ENCODE measurements around the gene CCDC6.
"Not testable (repeated sequence)": the region's sequence is repeated elsewhere in the genome, so short reads cannot be mapped to it uniquely, and the experiment has no call there.

CCDC6 gene

DNA sequence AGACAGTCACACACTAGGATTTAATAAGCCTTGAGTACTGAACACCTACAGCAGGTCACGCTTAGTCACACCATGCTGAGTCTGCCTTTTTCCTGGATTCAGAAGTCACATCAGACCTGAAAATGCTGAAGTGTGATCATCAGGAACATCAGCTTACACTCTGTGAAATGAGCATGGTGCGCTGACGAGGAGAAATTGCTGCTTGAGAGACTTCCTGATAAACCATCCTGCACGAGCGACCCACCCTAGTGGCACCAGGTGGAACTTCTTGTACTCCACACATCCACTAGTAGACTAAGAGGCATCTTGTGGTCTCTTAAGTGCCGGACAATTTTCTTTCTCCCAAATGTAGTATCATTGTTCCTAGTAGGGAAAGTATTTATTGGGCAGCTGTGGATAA lies 101.3 kb downstream of the CCDC6 start:
- no peak for DNase-seq

DNA sequence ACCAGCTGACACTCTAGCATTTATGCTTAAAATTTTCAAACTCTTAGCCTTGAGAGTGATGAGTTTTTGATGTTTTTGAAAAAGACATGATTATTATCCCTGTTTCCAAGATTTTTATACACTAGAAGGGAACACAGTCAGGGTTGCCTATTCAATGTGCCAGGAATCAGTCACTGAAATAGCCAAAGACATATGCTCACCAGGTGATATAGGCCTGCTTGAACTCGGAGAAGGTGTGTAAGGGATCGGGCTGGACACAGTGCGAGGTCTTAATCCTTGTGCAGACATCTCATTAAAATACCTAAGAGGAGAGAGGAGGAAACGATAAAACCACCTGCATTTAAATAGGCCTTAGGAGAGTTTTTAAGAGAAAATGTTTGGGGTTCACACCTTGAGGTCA lies 102.1 kb downstream of the CCDC6 start:
- no peak for DNase-seq

DNA sequence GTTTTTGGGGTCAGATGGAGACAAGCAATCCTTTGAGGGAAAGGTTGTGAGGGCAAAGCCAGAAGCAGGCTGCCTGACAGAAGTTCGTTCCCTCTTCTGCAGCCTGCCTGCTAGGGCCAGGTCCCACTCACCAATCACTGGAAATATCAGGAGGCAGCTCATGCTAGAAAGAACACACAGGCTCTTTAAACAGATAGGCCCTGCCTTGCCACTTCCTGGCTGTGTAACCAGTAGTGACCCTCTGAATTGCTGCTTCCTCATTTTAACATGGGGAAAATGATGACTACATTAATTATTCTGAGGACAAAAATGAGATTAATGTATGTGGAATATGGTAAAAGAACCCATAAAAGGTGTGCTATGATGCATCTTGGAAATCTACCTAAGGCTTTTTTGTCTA lies 102.6 kb downstream of the CCDC6 start:
- no peak for DNase-seq

DNA sequence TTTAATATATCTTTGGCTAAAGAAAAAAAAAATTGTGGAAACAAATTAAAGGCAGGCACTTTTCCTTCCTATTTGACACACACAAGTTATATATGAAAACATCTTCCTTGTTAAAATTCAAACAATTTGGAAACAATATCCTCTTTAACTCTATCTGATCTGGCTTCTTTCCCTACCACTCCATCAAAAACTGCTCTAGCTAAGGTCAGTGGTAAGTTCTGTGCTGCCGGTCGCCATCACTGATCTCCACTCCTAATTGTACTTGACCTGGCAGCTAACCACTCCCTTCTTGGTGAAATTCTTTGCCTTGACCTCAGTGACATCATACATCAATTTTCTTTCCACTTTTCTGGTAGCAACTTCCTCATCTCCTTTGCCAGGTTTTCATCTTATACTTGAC lies 105.2 kb downstream of the CCDC6 start:
- no peak for DNase-seq

DNA sequence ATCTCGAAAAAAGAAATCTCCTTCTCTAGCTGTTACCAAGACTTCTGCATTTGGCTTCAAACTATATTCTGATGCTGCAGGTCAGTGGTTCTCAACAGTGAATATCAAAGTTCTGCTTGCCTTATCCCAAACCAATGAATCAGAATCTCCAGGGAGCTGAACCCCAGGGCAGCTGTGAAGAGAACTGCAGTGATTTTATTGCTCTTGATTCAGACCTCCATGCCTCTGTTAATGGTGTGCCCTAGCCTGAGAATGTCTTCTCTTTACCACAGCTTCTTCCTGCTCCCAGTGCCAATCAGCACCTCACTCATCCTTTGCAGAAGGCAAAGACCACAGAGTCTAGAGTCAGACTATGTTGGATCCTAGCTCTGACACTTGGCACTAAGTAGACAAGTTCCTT lies 106.9 kb downstream of the CCDC6 start:
- DNase-seq: no peak

DNA sequence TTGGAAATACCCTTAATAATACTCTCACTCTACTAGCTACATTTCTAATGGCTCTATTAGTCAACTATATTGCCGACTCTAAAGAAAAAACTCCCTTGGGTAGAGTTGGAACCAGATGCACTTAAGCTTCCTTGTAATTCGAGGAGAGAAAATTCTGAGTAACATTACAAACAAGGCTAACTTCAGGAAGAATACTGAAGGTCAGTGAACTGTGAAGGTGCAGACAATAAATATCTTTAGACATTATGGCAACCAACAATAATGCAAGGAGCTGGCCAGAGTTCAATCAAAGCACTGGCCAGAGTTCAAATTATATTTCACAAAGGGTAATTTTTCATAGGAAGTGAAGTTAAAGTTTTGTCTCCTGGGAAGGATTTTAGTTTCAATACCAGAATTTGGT lies 112.4 kb downstream of the CCDC6 start:
- DNase-seq: no peak

DNA sequence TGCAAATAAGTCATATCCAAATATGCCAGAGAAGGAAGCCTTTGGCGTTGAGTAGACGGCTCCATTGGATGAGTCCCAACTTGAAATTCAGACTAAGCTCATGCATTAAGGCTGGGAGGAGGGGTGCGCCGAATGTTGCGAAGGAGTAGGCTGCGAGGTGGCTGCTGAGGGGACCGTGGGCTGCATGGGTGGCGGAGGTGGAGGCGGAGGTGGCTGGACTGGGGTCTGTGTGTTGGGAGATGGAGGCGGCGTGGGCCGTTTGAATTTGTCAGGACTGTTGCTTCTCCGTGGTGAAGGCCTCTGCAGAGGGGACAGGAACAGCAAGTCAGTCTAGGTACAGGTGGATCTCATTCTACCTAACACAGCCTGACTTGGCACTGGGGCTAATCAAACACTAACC lies 113.5 kb downstream of the CCDC6 start:
- DNase-seq: no peak

DNA sequence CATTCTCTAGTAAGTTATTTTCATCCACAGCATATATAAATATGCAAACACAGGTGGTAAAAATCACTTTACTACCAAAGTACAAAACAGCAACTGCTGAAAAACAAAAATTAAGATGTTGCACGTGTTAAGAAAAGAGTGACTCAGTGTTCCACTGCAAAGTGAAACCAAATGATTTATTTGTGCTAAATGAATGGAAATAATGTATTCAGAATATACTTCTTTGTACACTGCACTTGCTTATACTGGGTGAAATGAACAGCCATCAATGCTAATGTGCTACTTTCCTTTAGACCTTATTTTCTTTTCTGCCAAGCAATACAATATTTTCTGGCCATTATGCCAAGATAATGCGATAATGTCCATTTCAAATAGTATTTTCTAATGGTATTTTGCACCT lies 114.8 kb downstream of the CCDC6 start:
- DNase-seq: no peak

DNA sequence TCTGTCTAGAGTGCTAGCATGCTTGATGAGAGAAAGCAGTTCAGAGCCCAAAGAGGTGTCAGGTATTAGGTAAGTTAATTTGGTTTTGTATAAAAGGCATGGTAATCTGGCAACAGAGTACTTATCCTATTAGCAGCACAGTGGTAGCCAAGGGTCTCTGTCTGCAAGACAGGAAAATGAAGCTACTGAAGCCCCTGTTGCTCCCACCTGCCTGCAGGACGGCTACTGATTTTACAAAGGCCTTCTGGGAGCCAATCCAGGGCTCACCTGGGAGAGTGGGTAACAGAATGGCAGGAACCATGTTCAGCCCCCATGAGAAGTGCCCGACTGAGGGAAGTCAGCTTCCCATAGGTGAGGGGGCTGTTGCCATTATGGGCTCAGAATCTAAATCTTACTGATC lies 116.3 kb downstream of the CCDC6 start:
- DNase-seq: not testable (repeated sequence)

DNA sequence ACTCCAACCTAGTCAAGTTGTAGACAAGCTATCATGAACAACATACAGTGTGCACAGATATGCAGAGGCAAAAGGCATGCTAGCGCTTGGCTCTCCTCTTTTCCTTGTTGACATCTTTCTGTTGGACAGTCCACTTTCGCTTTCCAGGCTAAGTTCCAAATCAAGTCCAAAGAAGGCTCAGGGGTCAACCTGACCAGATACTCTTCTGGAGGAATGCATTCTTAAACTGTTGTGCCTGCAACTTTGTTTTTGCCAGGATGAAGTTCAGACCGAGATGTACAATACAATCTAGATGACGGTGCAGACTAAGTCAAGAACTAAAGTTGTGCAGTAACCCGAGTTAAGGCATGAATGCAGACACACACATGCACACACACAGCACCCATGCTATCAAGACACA lies 117.4 kb downstream of the CCDC6 start:
- not testable (repeated sequence) for DNase-seq

DNA sequence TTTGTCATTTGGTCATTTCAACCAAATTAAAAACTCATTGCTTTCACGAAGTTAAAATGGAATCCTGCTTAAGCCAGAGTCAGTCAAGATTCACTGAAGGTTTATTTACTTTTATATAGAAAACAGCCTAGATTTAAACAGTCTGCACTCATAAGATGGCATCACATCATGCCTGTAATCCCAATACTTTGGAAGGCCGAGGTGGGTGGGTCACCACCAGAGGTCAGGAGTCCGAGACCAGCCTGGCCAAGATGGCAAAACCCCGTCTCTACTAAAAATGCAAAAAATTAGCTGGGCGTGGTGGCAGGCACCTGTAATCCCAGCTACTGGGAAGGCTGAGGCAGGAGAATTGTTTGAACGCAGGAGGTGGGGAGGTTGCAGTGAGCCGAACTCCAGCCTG lies 119.3 kb downstream of the CCDC6 start:
- not testable (repeated sequence) for DNase-seq

DNA sequence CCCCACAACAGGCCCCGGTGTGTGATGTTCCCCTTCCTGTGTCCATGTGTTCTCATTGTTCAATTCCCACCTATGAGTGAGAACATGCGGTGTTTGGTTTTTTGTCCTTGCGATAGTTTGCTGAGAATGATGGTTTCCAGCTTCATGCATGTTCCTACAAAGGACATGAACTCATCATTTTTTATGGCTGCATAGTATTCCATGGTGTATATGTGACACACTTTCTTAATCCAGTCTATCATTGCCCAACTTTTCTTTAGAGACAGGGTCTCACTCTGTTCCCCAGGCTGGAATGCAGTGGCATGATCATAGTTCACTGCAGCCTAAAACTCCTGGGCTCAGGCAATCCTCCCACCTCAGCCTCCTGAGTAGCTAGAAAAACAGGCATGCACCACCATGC lies 120.9 kb downstream of the CCDC6 start:
- not testable (repeated sequence) for DNase-seq

DNA sequence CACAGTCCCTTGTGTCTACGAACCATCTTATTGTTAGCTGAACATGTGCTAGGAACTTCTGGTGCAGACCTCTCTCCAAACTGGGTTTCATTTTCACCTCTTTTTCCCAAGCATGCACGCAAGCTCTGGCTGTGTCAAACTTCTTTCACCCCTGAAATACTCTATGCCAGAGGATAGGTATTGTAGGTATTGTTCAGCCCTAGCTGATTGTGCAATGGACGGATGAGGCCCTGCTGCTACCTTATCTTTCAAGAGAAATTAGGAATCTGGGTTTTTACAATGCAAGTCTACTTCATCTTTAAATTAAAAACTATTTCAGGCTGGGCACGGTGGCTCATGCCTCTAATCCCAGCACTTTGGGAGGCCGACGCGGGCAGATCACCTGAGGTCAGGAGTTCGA lies 124.8 kb downstream of the CCDC6 start:
- no peak for DNase-seq

DNA sequence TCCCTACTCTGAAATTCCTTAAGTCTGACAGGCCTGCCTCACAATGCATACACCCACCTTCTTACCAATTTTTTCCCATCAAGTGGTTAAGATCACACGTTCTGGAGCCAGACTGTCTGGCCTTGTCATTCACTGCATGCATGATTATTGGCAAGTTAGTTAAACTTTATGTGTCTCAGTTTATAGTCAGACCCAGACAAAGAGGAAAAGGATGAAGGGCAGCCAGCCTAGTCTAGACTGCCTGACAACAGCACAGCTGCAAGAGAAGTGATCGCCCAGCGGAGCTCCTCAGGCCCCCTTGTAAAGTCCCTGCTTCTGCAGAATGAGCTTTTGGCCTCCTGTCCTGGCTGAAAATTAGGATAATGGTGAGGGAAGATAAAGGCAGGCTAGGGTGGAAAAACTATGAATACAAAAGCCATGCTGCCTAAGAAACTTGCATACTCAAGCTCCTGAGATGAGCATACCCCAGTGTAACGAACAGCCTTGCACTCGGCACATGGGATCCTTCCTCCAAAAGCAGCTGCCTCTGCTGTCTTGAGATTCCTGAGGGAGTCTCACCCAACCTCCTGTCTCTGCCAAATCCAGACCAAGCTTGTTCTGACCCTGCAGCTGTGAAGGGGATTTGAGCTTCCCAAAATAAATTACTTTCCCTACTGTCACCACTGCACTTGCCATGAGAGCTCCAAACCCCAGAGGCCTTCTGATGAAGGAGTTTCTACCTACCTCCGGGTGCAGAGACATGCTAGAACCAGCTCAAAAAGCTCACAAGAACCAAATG lies 126.4 kb downstream of the CCDC6 start:
- DNase-seq: no peak

DNA sequence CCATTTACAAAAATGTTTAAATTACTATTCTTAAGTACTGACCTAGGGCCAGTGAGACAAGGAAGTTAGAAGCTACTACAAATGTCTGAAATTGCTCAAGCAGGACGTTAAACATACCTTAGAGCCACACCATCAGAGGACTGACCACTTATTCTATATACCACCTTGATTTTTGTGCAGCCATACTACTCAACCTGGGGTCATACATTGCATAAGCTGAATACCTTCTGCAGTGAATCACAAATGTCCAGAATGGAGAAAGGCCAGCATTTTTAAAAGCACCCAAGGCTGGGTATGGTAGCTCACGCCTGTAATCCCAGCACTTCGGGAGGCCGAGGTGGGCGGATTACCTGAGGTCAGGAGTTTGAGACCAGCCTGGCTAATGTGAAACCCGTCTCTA lies 131.9 kb downstream of the CCDC6 start:
- DNase-seq: no peak

DNA sequence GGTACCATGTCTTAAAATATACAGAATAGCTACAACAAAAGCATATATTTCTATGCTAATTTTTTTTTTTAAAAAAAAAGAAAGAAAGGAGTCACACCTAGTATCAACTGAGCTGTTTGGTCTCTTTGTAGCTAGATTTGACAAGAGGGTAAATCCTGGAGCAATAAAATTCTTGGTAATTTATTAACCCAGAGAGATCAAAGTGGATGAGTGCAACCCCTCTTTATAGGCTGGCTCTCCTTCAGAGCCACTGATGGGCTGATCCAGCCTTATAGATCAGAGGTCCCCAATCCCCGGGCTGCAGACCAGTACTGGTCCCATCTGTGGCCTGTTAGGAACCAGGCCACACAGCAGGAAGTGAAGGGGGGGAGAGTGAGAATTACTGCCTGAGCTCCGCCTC lies 133.3 kb downstream of the CCDC6 start:
- no peak for DNase-seq

DNA sequence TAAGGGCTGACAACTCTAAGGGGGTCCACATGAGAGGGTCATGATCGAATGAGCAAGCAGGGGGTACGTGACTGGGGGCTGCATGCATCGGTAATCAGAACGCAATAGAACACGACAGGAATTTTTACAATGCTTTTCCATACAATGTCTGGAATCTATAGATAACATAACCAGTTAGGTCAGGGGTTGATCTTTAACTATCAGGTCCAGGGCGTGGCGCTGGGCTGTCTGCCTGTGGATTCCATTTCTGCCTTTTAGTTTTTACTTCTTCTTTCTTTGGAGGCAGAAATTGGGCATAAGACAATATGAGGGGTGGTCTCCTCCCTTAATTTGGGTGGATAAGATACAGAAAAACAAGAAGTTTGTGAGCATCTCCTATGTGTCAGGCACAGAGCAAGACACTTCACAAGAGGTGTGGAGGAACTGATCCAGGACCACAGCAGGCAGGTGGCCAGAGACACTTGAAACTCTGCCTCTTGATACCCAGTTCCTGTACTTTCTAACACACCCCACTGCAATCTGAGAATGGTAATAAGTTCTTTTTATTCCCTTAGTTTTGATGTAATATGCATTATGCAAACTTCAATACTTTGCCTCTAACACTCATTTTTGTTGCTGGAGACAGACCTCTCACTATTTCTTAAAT lies 135.1 kb downstream of the CCDC6 start:
- DNase-seq: no peak

DNA sequence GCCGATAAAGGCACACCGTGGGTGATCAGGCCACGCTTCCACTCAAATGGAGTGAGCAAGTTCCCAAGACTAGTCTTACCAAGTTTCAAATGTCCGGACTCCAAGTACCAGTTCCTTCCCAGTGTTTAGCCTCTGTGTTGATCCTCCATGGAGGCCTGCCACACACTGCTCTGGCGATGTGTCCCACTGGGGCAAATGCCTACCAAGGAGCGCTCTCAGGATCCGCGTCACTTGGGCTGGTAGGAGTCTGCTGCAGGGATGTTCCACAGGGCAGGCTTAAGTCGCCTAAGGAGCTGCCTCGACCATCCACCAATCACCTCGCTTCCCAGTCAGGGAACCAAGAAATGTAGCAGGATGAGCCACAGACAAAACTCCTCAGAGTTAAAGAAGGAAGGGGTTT lies 135.7 kb downstream of the CCDC6 start:
- DNase-seq: no peak

DNA sequence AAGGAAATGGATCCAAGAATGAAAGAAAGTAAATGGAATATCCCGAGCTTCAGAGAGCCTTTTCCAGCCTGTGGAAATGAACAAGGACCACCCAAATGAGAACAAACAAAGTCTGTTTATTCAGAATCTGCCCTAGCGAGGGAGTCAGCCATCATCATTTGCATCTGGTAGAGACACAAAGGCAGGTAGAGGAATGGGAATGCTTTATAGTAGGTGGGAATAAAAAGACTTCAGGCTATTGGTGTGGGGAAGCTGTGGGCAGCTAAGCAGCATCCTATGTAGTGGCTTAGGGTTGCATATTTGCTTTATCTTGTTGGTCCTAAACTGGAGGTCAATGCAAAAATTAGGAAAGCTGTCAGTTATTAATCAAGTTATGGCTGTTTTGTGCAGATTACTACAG lies 143.9 kb downstream of the CCDC6 start:
- DNase-seq: no peak

DNA sequence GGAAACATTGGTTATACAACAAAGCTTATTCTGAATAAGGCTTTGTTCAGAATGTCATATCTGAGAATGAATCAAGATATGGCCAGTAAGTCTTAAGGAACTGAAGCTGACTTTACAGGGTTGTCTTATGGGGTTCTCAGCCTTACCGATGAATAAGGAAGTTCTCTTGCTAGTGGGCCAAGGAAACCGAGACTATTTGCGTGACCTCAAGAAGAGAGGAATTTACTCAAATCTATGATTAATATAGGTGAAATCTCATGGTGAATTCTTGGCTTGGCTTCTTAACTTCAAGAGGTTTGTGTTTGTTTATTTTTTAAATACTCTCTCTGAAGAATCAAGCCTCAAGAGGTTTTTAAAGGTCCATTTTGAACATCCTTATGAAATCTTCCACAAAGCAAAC lies 148.4 kb downstream of the CCDC6 start:
- DNase-seq: no peak

DNA sequence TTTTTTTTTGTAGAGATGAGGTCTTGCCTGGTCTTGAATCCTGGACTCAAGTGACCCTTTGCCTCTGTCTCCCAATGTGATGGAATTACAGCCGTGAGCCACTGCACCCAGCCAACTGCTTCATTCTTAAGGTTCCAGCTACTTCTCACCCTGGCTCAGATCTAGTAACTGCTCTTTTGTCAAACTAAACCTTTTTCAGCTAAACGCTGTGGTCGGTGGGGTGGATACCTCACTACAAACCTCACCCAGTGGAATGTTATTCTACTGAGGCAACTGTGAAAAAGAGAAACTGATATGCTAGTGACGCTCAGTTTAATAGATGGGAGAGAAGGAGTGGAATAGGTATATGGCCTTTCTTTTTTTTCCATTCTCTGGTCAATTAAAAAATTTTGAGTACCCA lies 151.4 kb downstream of the CCDC6 start:
- DNase-seq: no peak

DNA sequence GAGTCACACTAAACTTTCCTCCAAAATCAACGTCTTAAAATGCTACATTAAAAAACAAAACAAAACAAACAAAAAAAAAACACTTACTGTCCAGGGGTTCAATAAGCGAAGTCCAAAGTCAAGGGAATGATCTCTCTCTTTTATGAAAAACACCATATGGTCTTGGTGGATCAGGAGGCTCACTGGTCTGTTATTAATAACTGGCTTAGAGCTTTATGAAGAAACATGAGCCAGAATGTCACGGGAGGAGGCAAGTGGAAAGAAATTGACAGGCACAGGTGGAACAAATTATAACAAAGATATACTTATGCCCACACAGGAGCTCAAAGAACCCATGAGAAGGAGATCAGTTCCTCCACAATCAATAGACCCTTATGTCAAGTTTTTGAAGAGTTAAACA lies 153.1 kb downstream of the CCDC6 start, which contains the start of gene MRLN:
Gene MRLN, minus strand, starts transcription at position 189 of the 400 bp plus-strand sequence.
- DNase-seq: no peak

DNA sequence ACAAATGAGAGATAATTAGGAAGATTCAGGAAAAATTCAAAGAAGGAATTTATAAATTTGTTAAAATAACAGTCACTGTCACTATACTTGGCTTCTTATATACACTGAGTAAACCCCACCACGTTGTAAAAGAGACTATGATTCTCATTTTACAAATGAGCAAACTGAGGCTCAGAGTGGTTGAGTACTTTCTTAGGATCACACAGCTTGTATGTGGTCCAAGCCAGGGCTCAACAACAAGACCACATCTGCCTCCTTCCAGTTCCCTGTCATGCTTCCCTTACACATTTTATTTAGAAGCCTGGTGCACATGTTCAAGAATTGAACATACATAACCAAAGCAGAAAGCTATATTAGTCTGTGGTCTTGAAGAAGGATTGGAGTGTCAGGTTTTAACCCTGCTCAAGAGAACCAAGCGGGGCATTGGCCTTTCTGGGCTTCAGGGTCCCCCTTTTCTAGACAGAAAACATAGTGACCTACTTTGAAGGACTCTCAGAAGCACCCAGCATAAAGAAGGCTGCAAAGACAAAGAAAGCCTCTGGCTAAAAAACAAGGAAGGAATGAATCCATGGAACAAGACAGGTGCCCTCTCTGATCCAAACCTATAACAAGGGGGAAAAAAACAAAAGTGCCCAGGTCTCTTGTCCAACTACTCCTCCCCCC lies 153.9 kb downstream of the CCDC6 start:
- no peak for DNase-seq

Data from CD4-positive, alpha-beta T cell treated with Interleukin-10 for 1 hour (primary cell).